Esophagus squamous epithelium (tissue), 5 donors: Measurements from ENCODE around the gene CD302. TPM values are rescaled to one million over a fixed set of nuclear protein-coding genes. Genes with fewer than 3 reads are reported as not detected.

Experiments used
- DNase-seq: peaks from one replicate; lab custom pipeline; 2025; lab: John Stamatoyannopoulos, UW
- H3K27ac ChIP-seq, 4 donors: fragments of 200-600 bp; sonication (generic); one replicate each; pipeline ENCODE4 v1.5.1; 2016 to 2019; ENCODE audit warnings: mild to moderate bottlenecking in 1 of 4
- H3K27me3 ChIP-seq, 4 donors: fragments of 200-600 bp; sonication (generic); 1 replicate in 3 of 4; 2 replicates in 1 of 4; pipeline versions ENCODE4 v1.5.1 to v1.6.0; 2017 to 2021; ENCODE audit warnings: antibody characterized with exemption in 1 of 4
- H3K36me3 ChIP-seq, 3 donors: fragments of 200-600 bp; sonication (generic); one replicate each; pipeline ENCODE4 v1.5.1; 2016 to 2019
- H3K4me1 ChIP-seq, 3 donors: fragments of 200-600 bp; sonication (generic); one replicate each; pipeline ENCODE4 v1.5.1; 2017 to 2019
- H3K4me3 ChIP-seq, 4 donors: fragments of 200-600 bp; sonication (generic); 1 replicate in 3 of 4; 2 replicates in 1 of 4; pipeline ENCODE4 v1.5.1; 2016 to 2019; ENCODE audit warnings: mild to moderate bottlenecking in 2 of 4, moderate library complexity in 1 of 4
- H3K9me3 ChIP-seq, 3 donors: fragments of 200-600 bp; sonication (generic); one replicate each; pipeline ENCODE4 v1.5.1; 2016 to 2019
- POLR2A ChIP-seq, 4 donors: fragments of 450-650 bp; IDR thresholded peaks; one replicate each; pipeline ENCODE4 v1.6.1; 2017; ENCODE audit warnings: antibody characterized with exemption in 4 of 4, mild to moderate bottlenecking in 4 of 4, moderate library complexity in 3 of 4
- WGBS, 2 donors: methylation state at CpG; one replicate each; pipeline ENCODE4 v1.1.5; 2018; 5-methylcytosine and 5-hydroxymethylcytosine counted together
- intact Hi-C: fragments of 100-400 bp; cut with DNase I; formaldehyde crosslinking; loops from one replicate; pipeline ENCODE4 v1.15.0; 2022
- total RNA-seq, 4 donors: library from RNA; depleted of rRNA; stranded (reverse); fragments of >200 nt; gene quantifications; one replicate each; pipeline ENCODE4 v1.1.0, GENCODE V29; 2016
- TF ChIP-seq, protein P1 (sequence below), 6 experiments: fragments of 450-650 bp in 4 of 6; fragments of 200-600 bp in 2 of 6; sonication (generic) in 2 of 6; IDR thresholded peaks; one replicate each; pipeline ENCODE4 v1.5.1; 2016 to 2019; ENCODE audit warnings: antibody characterized with exemption in 6 of 6, mild to moderate bottlenecking in 4 of 6, moderate library complexity in 4 of 6
- donor health status: DM: yes; HTN: yes; CAD: no.

CD302 gene
- total RNA-seq, 4 donors from 2014 or later, result 3.2 to 46.0 (median 11.7) TPM

DNA sequence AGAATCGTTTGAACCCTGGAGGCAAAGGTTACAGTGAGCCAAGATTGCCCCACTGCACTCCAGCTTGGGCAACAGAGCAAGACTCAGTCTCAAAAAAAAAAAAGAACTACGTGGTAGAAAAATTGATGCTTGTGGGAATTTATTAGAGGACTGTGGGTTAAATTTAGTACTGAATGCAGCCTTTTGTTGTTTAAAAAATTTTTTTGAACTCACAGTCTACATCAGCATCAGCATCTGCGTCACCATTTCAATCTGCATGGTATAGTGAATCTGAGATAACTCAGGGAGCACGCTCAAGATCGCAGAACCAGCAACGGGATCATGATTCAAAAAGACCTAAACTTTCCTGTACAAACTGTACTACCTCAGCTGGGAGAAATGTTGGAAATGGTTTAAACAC lies 55.2 kb downstream of the CD302 start:
- Histone ChIP-seq H3K36me3 (peaks cover 3 to 94% (median 34%) of the 10 kb centered on the region in 3 donors), H3K27ac (no peak overlapping the region), H3K4me3 (no peak overlapping the region), H3K9me3 (no peaks in the 10 kb centered on the region), H3K27me3 (no peaks in the 10 kb centered on the region), H3K4me1 (no peaks in the 10 kb centered on the region)
- WGBS, 2 donors, result 84 to 90% methylated on average over 6 of the region's 6 CpGs
- TF ChIP-seq, protein P1, sequence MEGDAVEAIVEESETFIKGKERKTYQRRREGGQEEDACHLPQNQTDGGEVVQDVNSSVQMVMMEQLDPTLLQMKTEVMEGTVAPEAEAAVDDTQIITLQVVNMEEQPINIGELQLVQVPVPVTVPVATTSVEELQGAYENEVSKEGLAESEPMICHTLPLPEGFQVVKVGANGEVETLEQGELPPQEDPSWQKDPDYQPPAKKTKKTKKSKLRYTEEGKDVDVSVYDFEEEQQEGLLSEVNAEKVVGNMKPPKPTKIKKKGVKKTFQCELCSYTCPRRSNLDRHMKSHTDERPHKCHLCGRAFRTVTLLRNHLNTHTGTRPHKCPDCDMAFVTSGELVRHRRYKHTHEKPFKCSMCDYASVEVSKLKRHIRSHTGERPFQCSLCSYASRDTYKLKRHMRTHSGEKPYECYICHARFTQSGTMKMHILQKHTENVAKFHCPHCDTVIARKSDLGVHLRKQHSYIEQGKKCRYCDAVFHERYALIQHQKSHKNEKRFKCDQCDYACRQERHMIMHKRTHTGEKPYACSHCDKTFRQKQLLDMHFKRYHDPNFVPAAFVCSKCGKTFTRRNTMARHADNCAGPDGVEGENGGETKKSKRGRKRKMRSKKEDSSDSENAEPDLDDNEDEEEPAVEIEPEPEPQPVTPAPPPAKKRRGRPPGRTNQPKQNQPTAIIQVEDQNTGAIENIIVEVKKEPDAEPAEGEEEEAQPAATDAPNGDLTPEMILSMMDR (IDR thresholded peaks at IDR 0.05), result no peak
- TF ChIP-seq POLR2A (IDR thresholded peaks at IDR 0.05), result no peak
- DNase-seq, result no peak
- intact Hi-C loops, result no loop called here

GRCh38 chr2:159738509-159739390 lies 59.3 kb downstream of the CD302 start:
- DNase-seq, result no peak
- intact Hi-C loops, result no loop called here
- Histone ChIP-seq H3K27me3 (no peaks in the 10 kb centered on the region), H3K36me3 (peaks cover 0 to 94% (median 23%) of the 10 kb centered on the region in 3 donors), H3K4me1 (peaks cover 0 to 34% (median 9%) of the 10 kb centered on the region in 3 donors), H3K27ac (no peak overlapping the region), H3K9me3 (no peaks in the 10 kb centered on the region), H3K4me3 (no peak overlapping the region)
- 83 to 90% methylated on average over 7 to 13 of the region's 15 CpGs for WGBS, 2 donors
- TF ChIP-seq, protein P1 (IDR thresholded peaks at IDR 0.05), result no peak
- TF ChIP-seq POLR2A (IDR thresholded peaks at IDR 0.05), result no peak

GRCh38 chr2:159737917-159738296 lies 60.1 kb downstream of the CD302 start:
- no peak for DNase-seq
- Histone ChIP-seq H3K4me1 (peaks cover 0 to 38% (median 9%) of the 10 kb centered on the region in 3 donors), H3K27me3 (no peaks in the 10 kb centered on the region), H3K36me3 (peaks cover 0 to 94% (median 21%) of the 10 kb centered on the region in 3 donors), H3K4me3 (no peak overlapping the region), H3K27ac (no peak overlapping the region), H3K9me3 (no peaks in the 10 kb centered on the region)
- 80 to 100% methylated on average over 1 to 3 of the region's 11 CpGs for WGBS, 2 donors
- intact Hi-C loops, result no loop called here
- TF ChIP-seq, protein P1 (IDR thresholded peaks at IDR 0.05), result no peak
- no peak for TF ChIP-seq POLR2A (IDR thresholded peaks at IDR 0.05)

DNA sequence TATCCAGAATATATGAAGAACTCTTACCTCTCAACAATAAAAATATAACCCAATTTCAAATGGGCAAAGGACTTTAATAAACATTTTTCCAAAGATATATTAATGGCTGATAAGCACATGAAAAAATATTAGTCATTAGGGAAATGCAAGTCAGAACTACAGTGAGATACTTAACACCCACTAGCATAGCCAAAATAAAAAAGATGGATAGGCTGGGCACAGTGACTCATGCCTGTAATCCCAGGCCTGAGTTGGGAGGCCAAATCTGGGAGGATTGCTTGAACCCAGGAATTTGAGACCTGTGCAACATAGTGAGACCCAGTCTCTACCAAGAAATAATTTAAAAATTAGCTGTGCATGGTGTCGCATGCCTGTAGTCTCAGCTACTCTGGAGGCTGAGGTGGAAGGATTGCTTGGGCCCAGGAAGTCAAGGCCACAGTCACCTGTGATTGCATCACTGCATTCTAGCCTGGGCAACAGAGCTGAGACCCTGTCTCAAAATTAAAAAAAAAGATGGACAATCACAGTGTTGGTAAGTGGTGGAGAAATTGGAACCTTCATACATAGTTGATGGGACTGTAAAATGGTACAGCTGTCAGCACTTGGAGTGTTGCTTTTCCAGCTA lies 60.6 kb downstream of the CD302 start:
- TF ChIP-seq, protein P1 (IDR thresholded peaks at IDR 0.05), result no peak
- TF ChIP-seq POLR2A (IDR thresholded peaks at IDR 0.05), result no peak

GRCh38 chr2:159736048-159736447 lies 62.0 kb downstream of the CD302 start:
- no peak for DNase-seq
- no peak overlapping the region for H3K4me3 ChIP-seq
- TF ChIP-seq, protein P1 (IDR thresholded peaks at IDR 0.05), result no peak
- no peak for TF ChIP-seq POLR2A (IDR thresholded peaks at IDR 0.05)
- no peak overlapping the region for H3K27ac ChIP-seq
- H3K4me1 ChIP-seq, result peaks cover 0 to 38% (median 9%) of the 10 kb centered on the region in 3 donors
- intact Hi-C loops, result no loop called here
- no peaks in the 10 kb centered on the region for H3K9me3 ChIP-seq
- peaks cover 0 to 96% (median 29%) of the 10 kb centered on the region in 3 donors for H3K36me3 ChIP-seq
- H3K27me3 ChIP-seq, result no peaks in the 10 kb centered on the region
- 53 to 58% methylated on average over 3 of the region's 3 CpGs for whole genome bisulfite sequencing, 2 donors

More for the DNA sequence above, 60.6 kb downstream of the CD302 start:
- 100% methylated on average over 1 of the region's 1 CpG for WGBS, 2 donors
- H3K27me3 ChIP-seq, result no peaks in the 10 kb centered on the region
- DNase-seq, result no peak
- no peak overlapping the region for H3K4me3 ChIP-seq
- no peak overlapping the region for H3K27ac ChIP-seq
- H3K4me1 ChIP-seq, result peaks cover 0 to 38% (median 9%) of the 10 kb centered on the region in 3 donors
- H3K36me3 ChIP-seq, result peaks cover 0 to 94% (median 20%) of the 10 kb centered on the region in 3 donors
- intact Hi-C loops, result no loop called here
- H3K9me3 ChIP-seq, result no peaks in the 10 kb centered on the region
